NOMO-1 (cell line): Measurements from ENCODE around the gene MYRIP.
"Not testable (repeated sequence)": the region's sequence is repeated elsewhere in the genome, so short reads cannot be mapped to it uniquely, and the experiment has no call there.

Experiments
- DNase-seq, 2 experiments: peaks; one replicate each; lab custom pipeline; 2025; ENCODE audit not compliant: unreplicated experiment in 2 of 2; lab: John Stamatoyannopoulos, UW

MYRIP gene

GRCh38 chr3:39805650-39806049 lies 3.8 kb upstream of the MYRIP start:
- no peak for DNase-seq

- DNase-seq, result no peak
These were observed 2.6 kb upstream of the MYRIP start for GRCh38 chr3:39806820-39807219.

DNA sequence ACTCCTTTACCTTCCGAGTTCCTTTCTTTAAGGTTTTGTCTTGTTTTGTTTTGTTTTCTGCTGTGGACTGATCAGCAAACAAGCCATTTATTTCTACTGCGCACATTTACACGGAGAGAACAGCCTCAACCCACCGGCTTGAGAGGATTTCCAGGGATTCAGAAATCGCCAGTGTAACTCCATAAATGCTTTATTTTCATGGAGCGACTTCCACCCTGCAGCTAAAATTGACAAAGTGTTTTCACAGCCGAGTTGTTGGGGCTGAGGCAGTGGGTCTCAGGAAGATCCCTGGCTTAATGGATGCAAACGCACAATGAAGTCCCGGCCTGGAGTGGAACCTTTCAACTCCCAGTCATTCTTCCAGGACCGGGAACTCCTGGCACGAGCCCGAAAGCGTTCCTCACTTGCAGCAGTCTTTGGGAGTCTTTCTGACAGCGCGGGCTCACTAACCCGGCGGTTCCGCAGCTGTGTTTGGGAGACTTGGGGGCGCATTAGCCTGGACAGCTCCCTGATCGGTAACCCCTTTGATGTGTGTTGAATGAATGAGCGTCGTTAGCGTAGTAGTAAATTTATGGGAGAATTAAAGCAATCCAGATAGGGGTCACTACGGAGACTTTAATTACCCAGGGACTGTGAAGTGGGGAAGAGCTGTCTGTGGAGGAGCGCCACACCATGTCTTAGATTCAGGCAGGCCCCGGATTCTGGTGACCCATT lies 785 bp upstream of the MYRIP start:
- DNase-seq, result no peak

DNA sequence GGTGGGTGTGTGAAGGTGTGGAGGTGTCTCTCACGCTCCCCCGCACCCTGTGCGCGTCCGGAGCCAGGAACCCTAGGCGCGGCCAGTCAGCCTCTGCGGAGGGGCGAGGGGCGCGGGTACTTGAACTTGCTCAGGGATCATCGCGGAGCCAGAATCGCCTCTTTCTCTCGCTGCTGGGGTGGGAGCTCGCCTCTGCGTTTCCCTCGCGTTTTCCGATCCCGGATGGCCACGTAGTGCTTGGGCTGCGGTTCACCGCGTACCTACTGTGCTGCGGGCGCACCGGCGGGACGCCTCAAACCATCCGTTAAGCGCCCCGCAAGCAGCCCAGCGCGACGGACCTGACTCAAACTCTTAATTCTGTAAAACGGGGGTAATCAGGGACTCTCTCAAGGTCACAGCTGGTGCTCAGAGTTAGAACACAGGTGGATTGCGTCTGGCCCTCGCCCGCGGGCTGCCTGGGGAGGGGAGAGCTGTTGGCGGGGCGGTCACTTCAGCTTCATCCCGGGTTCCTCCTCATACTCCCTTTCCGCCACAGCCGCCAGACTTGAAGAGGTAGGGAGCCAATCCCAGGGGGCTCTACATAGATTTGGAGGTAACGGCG lies 686 bp downstream of the MYRIP start:
- DNase-seq, result no peak

DNA sequence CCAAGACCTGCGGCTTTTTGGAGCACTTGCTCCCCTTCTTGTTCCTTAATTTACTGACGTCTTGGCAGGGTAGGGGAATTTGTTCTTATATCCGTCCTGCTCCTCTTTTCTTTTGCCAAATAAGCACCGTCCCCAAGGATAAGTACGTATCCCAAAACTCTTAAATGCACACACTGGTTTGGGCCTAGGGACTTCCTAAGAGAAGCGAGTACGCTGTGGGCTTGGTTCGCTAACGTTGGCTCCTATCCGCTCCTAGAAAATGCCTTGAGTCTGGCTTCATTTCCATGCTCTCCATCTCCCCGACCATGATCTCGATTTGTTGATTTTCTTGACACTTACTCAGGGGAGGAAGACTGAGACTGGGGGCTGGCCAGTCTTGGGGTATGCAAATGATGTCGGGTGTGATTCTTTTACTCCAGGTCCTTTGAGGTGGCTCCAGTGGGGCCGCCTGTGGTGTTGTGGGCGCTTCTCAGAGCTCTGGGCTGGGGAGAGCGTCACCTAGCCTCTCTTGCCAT lies 1.3 kb downstream of the MYRIP start:
- DNase-seq, result no peak

- no peak for DNase-seq
These were observed 2.2 kb downstream of the MYRIP start for GRCh38 chr3:39811561-39811960.

DNA sequence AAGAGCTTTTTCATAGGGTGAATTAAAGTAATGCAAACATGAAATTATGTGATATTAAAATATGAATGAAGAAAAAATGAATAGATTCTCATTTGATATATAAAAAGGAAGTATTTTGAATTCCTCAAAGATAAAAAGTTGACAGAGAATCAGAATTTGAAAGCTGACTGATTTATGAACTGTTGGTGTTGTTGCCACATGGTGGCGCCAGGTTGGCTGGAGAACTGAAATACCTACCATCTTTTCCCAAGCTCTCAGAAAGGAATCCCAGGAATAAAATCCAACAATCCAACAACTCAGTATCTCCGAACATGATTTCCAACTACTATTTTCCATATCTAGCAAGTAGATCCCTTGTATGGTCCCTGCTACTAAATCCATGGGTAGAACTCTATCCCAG lies 3.1 kb downstream of the MYRIP start:
- no peak for DNase-seq

GRCh38 chr3:39814007-39814406 lies 4.6 kb downstream of the MYRIP start:
- no peak for DNase-seq

GRCh38 chr3:39819899-39820298 lies 10.5 kb downstream of the MYRIP start:
- no peak for DNase-seq

DNA sequence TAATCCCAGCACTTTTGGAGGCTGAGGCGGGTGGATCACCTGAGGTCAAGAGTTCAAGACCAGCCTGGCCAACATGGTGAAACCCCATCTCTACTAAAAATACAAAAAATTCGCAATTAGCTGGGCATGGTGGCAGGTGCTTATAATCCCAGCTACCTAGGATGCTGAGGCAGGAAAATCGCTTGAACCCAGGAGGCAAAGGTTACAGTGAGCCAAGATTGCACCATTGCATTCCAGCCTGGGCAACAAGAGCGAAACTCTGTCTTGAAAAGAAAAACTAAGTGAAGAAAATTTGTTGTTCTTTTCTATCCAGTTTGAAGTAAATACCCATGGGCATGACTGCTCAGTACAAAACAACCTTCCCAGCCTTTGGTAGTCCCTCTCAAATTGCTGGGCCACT lies 24.4 kb downstream of the MYRIP start:
- not testable (repeated sequence) for DNase-seq

DNA sequence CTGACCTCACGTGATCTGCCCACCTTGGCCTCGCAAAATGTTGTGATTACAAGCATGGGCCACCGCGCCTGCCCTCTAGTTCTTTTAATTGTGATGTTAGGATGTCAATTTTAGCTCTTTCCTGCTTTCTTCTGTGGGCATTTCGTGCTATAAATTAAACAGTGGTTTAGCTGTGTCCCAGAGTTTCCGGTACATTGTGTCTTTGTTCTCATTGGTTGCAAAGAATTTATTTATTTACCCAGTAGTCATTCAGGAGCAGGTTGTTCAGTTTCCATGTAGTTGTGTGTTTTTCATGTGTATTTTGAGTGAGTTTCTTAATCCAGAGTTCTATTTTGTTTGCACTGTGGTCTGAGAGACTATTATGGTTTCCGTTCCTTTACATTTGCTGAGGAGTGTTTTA lies 30.1 kb downstream of the MYRIP start:
- no peak for DNase-seq

DNA sequence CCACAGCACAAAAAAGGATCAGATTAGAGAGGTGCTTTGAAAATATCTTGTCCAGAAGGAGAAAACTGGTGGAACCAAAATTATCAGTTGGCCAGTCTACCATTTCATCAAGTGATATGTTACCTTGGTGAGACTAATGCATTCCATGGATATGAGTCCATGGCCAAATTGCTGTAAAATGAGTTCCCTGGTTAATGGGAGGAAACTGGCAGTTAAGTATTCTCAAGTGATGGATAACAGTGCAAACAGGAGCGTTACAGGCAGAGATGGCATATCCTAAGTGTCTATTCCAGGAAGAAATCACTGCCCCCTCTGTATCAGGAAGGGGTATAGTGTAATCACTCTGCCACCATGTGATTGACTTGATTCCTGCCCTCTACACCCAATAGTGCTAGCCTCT lies 34.0 kb downstream of the MYRIP start:
- no peak for DNase-seq

GRCh38 chr3:39848365-39848764 lies 39.0 kb downstream of the MYRIP start:
- no peak for DNase-seq

GRCh38 chr3:39849992-39850715 lies 40.7 kb downstream of the MYRIP start:
- DNase-seq, result no peak

DNA sequence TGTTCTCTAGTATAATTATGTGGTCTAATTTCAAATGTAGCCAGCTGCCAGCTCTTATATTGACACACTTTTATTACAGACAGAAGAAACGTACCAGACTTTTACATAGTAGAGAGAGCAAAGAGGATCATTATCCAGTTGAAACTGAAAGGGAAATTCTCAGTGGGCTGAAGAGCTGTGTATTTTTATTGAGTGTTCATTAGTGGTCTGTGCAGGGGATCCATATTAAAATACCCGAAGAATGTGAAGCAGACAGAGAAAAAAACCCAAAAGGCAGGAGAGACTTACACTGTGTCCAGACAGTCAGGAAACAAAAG lies 41.3 kb downstream of the MYRIP start:
- DNase-seq, result no peak

GRCh38 chr3:39855517-39855916 lies 46.1 kb downstream of the MYRIP start:
- DNase-seq, result no peak

DNA sequence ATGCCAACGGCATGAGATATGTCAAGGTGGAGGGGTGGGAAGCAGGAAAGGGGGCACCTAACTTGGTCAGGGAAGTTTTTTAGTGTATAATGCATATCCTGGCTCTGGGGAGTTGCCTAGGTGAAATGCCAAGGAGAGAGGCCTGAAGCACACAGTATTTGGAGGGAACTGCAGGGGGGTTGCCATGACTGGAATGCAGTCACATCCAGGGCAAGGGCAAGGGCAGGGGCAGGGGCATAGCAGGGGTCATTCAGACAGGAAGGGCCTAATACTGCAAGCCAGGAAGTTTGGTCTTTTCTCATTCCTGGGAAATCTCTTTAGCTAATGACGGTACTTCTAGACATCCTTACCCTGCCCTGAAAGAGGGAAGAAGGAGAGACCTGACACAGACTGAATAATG lies 60.5 kb downstream of the MYRIP start:
- no peak for DNase-seq

DNA sequence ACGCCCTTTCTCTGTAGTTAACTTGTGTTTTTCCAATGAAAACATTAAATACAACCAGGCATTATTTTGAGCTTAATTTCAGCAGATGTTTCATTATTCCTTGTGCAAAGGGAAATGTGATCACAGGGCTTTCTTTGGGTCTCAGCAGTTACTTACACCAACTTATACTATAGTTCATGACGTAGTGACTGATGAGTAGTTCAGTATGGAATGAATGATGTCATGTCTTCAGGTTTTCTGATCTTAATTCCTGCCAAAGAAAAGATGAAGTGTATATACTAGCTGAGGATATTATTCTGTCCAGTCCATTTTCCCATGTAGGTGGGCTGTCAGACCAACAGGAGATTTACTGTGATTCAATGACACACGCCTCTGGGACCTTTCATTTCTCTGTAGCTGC lies 61.3 kb downstream of the MYRIP start:
- no peak for DNase-seq

DNA sequence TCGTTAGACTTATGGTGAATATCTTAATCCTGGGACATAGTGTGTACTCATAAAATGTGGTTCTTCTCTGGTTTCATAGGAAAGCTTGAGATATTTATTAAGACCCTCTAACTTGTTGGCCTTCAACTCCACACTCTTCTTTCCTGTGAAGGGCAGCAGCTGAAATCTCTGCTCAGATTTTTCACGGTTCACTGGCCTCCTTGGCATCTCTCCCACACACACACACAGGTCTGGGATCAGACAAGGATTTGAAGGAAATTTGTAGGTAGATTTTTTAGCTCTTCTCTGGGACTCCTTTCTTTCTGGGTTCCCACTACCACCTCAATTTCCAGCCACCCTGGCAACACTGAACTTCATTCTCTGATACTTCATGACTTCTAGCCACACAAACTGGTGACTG lies 70.2 kb downstream of the MYRIP start:
- no peak for DNase-seq

GRCh38 chr3:39882111-39882510 lies 72.7 kb downstream of the MYRIP start:
- DNase-seq, result no peak

DNA sequence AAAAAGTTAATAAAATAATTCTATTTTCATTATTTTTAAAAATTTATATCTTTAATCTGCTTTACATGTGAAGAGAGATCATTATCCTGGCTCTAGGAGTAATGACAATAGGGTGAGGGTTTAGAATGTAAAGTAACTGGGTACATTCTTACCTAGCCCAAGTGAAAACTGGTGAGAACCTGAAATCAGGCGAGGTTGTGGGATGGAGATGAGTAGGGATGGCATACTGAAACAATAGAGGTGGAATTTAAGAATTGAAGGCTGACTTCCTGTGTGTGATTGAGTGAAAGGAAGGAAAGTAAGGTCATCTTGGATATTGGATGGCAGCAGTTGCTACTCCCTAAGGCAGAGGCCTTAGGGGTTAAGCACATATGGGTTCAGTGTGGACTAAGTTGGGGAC lies 82.7 kb downstream of the MYRIP start:
- no peak for DNase-seq

DNA sequence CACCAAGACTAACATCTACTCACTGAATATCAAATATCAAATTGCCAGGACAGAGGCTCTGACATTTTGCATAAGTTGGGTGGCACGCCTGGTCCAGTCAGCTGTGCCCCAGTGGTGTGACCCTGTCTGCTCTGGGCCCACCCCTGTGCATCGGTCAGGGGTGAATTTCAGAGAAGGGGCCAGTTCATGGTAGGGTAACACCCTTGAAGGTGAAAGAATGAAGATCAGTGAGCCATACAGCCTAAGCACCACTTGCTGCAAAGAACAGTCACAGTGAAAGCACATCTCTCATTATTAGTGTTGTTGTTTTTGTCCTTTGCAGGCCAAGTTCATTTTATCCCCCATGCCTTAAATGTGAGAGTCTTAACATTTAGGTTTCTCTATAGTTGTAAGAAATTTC lies 86.8 kb downstream of the MYRIP start:
- no peak for DNase-seq
